Nephron (organoid): Measurements from ENCODE around the gene SF3A2.

Experiments used
- H3K27ac Mint-ChIP-seq, 3 experiments: 2 replicates each; pipeline ENCODE4 v1.8.0; 2020; ENCODE audit warnings: mixed read lengths in 3 of 3, mild to moderate bottlenecking in 2 of 3, moderate library complexity in 1 of 3
- H3K27me3 Mint-ChIP-seq: 2 replicates; pipeline ENCODE4 v1.8.0; 2021; ENCODE audit warnings: low read depth, mild to moderate bottlenecking, moderate library complexity, mixed read lengths
- H3K36me3 Mint-ChIP-seq: 2 replicates; pipeline ENCODE4 v1.8.0; 2020; ENCODE audit warnings: low read depth, mixed read lengths
- H3K4me1 Mint-ChIP-seq: 2 replicates; pipeline ENCODE4 v1.8.0; 2020; ENCODE audit warnings: mixed read lengths
- H3K4me3 Mint-ChIP-seq, 3 experiments: 2 replicates each; pipeline ENCODE4 v1.8.0; 2020; ENCODE audit warnings: mild to moderate bottlenecking in 3 of 3, mixed read lengths in 3 of 3, moderate library complexity in 2 of 3
- H3K9me3 Mint-ChIP-seq: 2 replicates; pipeline ENCODE4 v1.8.0; 2020; ENCODE audit warnings: mixed read lengths
- TF ChIP-seq, protein P1 (sequence below), 3 experiments: fragments of 200-600 bp; sonication (generic); IDR thresholded peaks; one replicate each; pipeline ENCODE4 v1.5.0; 2021; ENCODE audit warnings: antibody characterized with exemption in 3 of 3; ENCODE audit not compliant: unreplicated experiment in 3 of 3

The SF3A2 gene

DNA sequence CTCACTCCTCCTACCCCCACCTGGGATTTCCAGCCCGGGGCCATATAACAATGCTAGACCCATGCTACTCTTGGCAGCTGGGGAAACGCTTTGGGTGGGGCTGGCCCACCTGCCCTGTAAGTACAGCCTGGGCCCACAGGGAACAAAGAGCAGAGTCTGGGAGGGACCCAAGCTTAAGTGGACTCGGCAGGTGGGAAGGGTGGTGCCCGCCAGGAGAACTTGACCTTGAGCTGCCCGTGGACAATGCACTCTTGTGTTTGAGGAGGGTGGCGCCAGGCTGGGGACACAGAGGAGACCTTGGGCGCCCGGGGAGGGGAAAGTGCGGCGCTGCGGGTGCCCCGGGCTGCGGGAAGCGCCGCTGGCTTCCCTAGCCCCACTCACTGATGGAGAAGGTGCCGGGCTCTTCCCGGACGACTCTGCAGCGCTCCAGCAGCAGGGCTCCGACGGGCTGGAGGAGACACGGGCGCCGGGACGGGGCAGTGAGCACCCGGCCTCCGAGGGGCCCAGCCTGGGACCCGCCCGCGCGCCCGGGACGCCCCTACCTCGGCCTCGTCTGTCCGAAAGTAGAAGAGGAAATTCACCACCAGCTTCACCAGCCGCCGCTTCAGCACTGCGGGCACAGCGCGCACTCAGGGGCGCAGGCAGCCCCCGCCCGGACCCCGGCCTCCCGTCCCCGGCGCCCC lies 1.1 kb upstream of the SF3A2 start:
- Mint-ChIP-seq H3K4me3 (peak overlapping the region; percentile 97 to 100 (median 98)), H3K9me3 (no peaks in the 10 kb centered on the region), H3K36me3 (peaks cover 22% of the 10 kb centered on the region), H3K27ac (peak overlapping the region; percentile 89 to 97 (median 94)), H3K27me3 (no peaks in the 10 kb centered on the region), H3K4me1 (peaks cover 42% of the 10 kb centered on the region)
- TF ChIP-seq, protein P1, sequence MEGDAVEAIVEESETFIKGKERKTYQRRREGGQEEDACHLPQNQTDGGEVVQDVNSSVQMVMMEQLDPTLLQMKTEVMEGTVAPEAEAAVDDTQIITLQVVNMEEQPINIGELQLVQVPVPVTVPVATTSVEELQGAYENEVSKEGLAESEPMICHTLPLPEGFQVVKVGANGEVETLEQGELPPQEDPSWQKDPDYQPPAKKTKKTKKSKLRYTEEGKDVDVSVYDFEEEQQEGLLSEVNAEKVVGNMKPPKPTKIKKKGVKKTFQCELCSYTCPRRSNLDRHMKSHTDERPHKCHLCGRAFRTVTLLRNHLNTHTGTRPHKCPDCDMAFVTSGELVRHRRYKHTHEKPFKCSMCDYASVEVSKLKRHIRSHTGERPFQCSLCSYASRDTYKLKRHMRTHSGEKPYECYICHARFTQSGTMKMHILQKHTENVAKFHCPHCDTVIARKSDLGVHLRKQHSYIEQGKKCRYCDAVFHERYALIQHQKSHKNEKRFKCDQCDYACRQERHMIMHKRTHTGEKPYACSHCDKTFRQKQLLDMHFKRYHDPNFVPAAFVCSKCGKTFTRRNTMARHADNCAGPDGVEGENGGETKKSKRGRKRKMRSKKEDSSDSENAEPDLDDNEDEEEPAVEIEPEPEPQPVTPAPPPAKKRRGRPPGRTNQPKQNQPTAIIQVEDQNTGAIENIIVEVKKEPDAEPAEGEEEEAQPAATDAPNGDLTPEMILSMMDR (IDR thresholded peaks at IDR 0.05; ENCODE audit: unreplicated experiment in 3 of 3) = no peak

DNA sequence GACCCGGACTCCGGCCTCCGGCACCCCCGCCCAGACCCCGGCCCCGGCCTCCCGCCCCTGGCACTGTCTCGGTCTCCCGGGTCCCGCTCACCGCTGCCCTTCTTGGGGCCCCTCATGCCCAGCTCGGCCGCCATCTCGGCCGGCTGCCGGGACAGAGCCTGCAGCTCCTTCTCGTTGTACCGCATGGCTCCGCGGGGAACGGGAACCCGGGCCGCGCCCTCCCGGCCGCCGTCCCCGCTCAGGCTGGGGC lies 635 bp upstream of the SF3A2 start:
- H3K27ac Mint-ChIP-seq = peak overlapping the region; percentile 99 to 100 (median 99)

DNA sequence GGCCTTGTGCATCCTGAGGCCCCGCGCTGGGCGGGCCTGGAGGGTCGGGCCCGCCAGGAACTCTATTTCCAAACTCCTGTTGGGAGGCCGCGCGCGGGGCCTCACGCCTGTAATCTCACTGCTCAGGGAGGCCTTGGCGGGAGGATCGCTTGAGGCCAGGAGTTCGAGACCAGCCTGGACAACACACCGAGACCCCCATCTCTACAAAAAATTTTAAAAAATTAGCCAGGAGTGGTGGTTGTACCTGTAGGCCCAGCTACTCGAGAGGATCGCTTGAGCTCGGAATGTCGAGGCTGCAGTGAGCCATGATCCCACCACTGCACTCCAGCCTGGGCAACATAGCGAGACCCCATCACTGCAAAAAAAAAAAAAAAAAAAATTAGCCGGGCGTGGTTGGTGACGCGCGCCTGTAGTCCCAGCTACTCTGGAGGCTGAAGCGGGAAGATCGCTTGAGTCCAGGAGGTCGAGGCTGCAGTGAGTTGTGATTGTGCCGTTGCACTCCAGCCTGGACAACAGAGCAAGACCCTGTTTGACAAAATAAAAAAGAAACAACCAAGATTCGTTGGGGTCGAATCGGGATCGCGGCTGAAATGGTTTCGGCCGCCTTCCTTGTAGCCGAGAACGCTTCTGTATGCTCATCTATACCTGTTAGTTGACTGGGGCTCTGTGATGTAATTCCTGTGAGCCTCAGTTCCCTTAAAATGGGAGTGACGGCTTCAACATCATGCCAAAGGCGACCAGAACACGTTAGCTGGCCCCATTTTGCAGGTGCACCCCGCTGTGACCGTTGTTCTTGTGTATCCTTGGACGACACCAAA lies 636 bp downstream of the SF3A2 start:
- Mint-ChIP-seq H3K36me3 (peaks cover 22% of the 10 kb centered on the region), H3K27me3 (no peaks in the 10 kb centered on the region), H3K27ac (peak overlapping the region; percentile 99 to 100 (median 99)), H3K4me1 (peaks cover 55% of the 10 kb centered on the region), H3K4me3 (peak overlapping the region; percentile 96 to 100 (median 97)), H3K9me3 (no peaks in the 10 kb centered on the region)
- TF ChIP-seq, protein P1 (IDR thresholded peaks at IDR 0.05; ENCODE audit: unreplicated experiment in 3 of 3) = no peak

More for the DNA sequence above, 635 bp upstream of the SF3A2 start:
- H3K36me3 Mint-ChIP-seq = peaks cover 21% of the 10 kb centered on the region
- H3K4me3 Mint-ChIP-seq = peak overlapping the region; percentile 96 to 100 (median 97)
- H3K4me1 Mint-ChIP-seq = peaks cover 46% of the 10 kb centered on the region
- TF ChIP-seq, protein P1 (IDR thresholded peaks at IDR 0.05; ENCODE audit: unreplicated experiment in 3 of 3) = no peak
- H3K9me3 Mint-ChIP-seq = no peaks in the 10 kb centered on the region
- no peaks in the 10 kb centered on the region for H3K27me3 Mint-ChIP-seq

DNA sequence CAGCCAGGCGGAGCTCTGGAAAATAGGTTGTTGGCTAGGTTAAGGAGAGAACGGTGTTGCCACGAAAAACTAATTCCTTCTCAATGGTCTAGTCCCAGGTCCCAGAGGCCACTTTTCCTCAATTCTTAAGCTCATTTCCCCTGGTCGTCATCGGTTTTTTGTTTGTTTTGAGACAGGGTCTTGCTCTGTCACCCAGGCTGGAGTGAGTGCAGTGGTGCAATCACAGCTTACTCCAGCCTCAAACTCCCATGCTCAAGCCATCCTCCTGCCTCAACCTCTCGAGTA lies 1.2 kb downstream of the SF3A2 start:
- peak overlapping the region; percentile 99 to 100 (median 99) for H3K27ac Mint-ChIP-seq
- peak overlapping the region; percentile 96 to 100 (median 97) for H3K4me3 Mint-ChIP-seq
- H3K4me1 Mint-ChIP-seq = peaks cover 60% of the 10 kb centered on the region
- H3K36me3 Mint-ChIP-seq = peaks cover 27% of the 10 kb centered on the region
- no peaks in the 10 kb centered on the region for H3K9me3 Mint-ChIP-seq
- H3K27me3 Mint-ChIP-seq = no peaks in the 10 kb centered on the region
- TF ChIP-seq, protein P1 (IDR thresholded peaks at IDR 0.05; ENCODE audit: unreplicated experiment in 3 of 3) = no peak

DNA sequence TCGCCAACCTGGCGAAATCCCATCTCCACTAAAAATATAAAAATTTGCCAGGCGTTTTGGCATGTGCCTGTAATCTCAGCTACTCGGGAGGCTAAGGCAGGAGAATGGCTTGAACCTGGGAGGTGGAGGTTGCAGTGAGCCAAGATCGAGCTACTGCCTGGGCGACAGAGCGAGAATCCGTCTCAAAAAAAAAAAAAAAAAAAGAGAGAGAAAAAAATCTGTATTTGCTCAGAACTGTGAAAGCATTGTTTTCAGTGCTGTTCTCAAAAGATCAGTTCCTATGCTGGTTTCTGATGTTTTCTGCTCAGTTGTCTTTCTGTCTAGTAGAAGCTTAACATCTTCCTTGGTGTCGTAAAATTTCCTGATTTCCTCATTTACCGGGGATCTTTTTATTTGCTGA lies 2.5 kb downstream of the SF3A2 start:
- Mint-ChIP-seq H3K36me3 (peaks cover 25% of the 10 kb centered on the region), H3K4me1 (peaks cover 62% of the 10 kb centered on the region), H3K27me3 (no peaks in the 10 kb centered on the region), H3K9me3 (no peaks in the 10 kb centered on the region), H3K4me3 (peak overlapping the region; percentile 96 to 100 (median 97)), H3K27ac (peak overlapping the region; percentile 98 to 100 (median 99))
- TF ChIP-seq, protein P1 (IDR thresholded peaks at IDR 0.05; ENCODE audit: unreplicated experiment in 3 of 3) = no peak
